ENCODE results near the gene USP4. TPM values are rescaled to one million over a fixed set of nuclear protein-coding genes. Genes with fewer than 3 reads are reported as not detected.

Gene USP4
- total and polyA plus RNA-seq, 8 donors: 57.7 to 77.1 (median 73.0) TPM

- peaks cover 0 to 100% of the 10 kb centered on the region in 2 donors for H3K36me3 ChIP-seq
These were observed 29.2 kb downstream of the USP4 start for GRCh38 chr3:49310677-49311076.

GRCh38 chr3:49305608-49306007, 34.2 kb downstream of the USP4 start:
- no peak overlapping the region for H3K4me3 ChIP-seq
- no peaks in the 10 kb centered on the region for H3K27me3 ChIP-seq
- H3K27ac ChIP-seq: no peak overlapping the region
- intact Hi-C loops (cut with DNase I): no loop called here
- ATAC-seq (no peak), DNase-seq (no peak)
- no peak for TF ChIP-seq CTCF (IDR thresholded peaks at IDR 0.05)
- no peaks in the 10 kb centered on the region for H3K4me1 ChIP-seq
- H3K9me3 ChIP-seq: no peaks in the 10 kb centered on the region
- H3K36me3 ChIP-seq: peaks cover 0 to 100% of the 10 kb centered on the region in 2 donors

More at GRCh38 chr3:49310677-49311076, 29.2 kb downstream of the USP4 start:
- no peaks in the 10 kb centered on the region for H3K27me3 ChIP-seq
- no peak for TF ChIP-seq CTCF (IDR thresholded peaks at IDR 0.05)
- intact Hi-C loops (cut with DNase I): no loop called here
- H3K27ac ChIP-seq: no peak overlapping the region
- DNase-seq (no peak), ATAC-seq (no peak)
- H3K9me3 ChIP-seq: no peaks in the 10 kb centered on the region
- H3K4me3 ChIP-seq: no peak overlapping the region
- H3K4me1 ChIP-seq: no peaks in the 10 kb centered on the region

- no peak for TF ChIP-seq CTCF (IDR thresholded peaks at IDR 0.05)
- intact Hi-C loops (cut with DNase I): no loop called here
- H3K4me1 ChIP-seq: peaks cover 0 to 1% of the 10 kb centered on the region in 2 donors
- no peak for ATAC-seq
- no peaks in the 10 kb centered on the region for H3K9me3 ChIP-seq
- H3K36me3 ChIP-seq: peaks cover 0 to 100% of the 10 kb centered on the region in 2 donors
- no peak overlapping the region for H3K4me3 ChIP-seq
- no peak for DNase-seq
- no peak overlapping the region for H3K27ac ChIP-seq
- no peaks in the 10 kb centered on the region for H3K27me3 ChIP-seq
These were observed 37.2 kb downstream of the USP4 start for GRCh38 chr3:49302613-49303012.

- Histone ChIP-seq H3K9me3 (no peaks in the 10 kb centered on the region), H3K27ac (no peak overlapping the region), H3K36me3 (peaks cover 0 to 100% of the 10 kb centered on the region in 2 donors), H3K27me3 (no peaks in the 10 kb centered on the region), H3K4me1 (peaks cover 3 to 17% of the 10 kb centered on the region in 2 donors), H3K4me3 (no peak overlapping the region)
- ATAC-seq: no peak
- no peak for DNase-seq
- no peak for TF ChIP-seq CTCF (IDR thresholded peaks at IDR 0.05)
- intact Hi-C loops (cut with DNase I): no loop called here
These were observed 39.3 kb downstream of the USP4 start for GRCh38 chr3:49300595-49300994.

- no peaks in the 10 kb centered on the region for H3K9me3 ChIP-seq
- no peak overlapping the region for H3K27ac ChIP-seq
- no peaks in the 10 kb centered on the region for H3K27me3 ChIP-seq
- no peak for TF ChIP-seq CTCF (IDR thresholded peaks at IDR 0.05)
- H3K4me3 ChIP-seq: no peak overlapping the region
- H3K4me1 ChIP-seq: peaks cover 3 to 23% of the 10 kb centered on the region in 2 donors
- no peak for DNase-seq
- ATAC-seq: no peak
- intact Hi-C loops (cut with DNase I): loop anchor here in 1 of 2 donors (10.0 kb wide), 2 partner anchors 124 to 146 kb away; partner anchors contain the start of gene KLHDC8B
- H3K36me3 ChIP-seq: peaks cover 0 to 100% of the 10 kb centered on the region in 2 donors
These were observed 41.3 kb downstream of the USP4 start for GRCh38 chr3:49298511-49298910.
